ENCODE results near the gene REC114.

Gene REC114

GRCh38 chr15:73522011-73522410 lies 79.0 kb downstream of the REC114 start:
- TF ChIP-seq, protein P1, sequence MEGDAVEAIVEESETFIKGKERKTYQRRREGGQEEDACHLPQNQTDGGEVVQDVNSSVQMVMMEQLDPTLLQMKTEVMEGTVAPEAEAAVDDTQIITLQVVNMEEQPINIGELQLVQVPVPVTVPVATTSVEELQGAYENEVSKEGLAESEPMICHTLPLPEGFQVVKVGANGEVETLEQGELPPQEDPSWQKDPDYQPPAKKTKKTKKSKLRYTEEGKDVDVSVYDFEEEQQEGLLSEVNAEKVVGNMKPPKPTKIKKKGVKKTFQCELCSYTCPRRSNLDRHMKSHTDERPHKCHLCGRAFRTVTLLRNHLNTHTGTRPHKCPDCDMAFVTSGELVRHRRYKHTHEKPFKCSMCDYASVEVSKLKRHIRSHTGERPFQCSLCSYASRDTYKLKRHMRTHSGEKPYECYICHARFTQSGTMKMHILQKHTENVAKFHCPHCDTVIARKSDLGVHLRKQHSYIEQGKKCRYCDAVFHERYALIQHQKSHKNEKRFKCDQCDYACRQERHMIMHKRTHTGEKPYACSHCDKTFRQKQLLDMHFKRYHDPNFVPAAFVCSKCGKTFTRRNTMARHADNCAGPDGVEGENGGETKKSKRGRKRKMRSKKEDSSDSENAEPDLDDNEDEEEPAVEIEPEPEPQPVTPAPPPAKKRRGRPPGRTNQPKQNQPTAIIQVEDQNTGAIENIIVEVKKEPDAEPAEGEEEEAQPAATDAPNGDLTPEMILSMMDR (IDR thresholded peaks at IDR 0.05): no peak

GRCh38 chr15:73524919-73525318 lies 82.0 kb downstream of the REC114 start:
- TF ChIP-seq, protein P1 (IDR thresholded peaks at IDR 0.05): no peak

- TF ChIP-seq, protein P1 (IDR thresholded peaks at IDR 0.05): no peak
Measured at GRCh38 chr15:73527598-73527997, 84.6 kb downstream of the REC114 start.

GRCh38 chr15:73530649-73531048 lies 87.7 kb downstream of the REC114 start:
- TF ChIP-seq, protein P1 (IDR thresholded peaks at IDR 0.05): no peak

DNA sequence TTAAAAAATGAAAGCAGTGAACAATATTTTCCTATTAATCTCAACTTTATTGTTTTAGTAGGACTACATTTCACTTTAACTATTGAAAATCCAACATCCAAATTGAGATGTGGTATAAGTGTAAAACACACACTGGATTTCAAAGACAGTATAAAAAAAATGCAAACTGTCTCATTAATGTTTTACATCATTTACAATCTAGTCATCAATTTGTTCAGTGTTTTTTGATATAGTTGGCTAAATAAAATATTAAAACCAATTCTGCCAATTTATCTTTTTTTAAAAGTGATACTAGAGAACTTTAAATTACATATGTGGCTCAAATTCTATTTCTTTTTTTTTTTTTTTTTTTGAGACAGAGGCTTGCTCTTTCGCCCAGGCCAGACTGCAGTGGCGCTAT lies 95.2 kb downstream of the REC114 start:
- TF ChIP-seq, protein P1 (IDR thresholded peaks at IDR 0.05): no peak

DNA sequence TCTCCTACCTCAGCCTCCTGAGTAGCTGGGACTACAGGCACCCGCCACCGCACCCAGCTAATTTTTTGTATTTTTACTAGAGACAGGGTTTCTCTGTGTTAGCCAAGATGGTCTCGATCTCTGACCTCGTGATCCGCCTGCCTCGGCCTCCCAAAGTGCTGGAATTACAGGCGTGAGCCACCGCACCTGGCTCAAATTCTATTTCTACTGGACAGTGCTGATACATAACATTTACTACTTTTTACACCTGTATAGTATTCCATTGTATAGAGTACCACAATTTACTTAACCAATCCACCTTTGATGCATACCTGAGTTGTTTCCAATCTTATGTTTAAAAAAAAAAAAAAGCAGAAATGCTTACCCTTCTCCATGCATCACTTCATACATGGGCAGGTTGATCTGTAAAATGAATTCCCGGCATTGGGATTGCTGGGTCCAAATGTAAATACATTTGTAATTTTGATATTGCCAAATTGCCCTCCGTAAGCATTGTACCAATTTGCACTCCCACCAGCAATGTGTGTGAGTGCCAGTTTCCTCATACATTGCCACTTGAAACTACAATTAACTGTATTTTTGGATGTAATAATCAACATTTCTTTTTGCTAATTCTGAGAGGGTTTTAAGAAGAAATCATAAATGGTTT lies 95.7 kb downstream of the REC114 start:
- TF ChIP-seq, protein P1 (IDR thresholded peaks at IDR 0.05): no peak

GRCh38 chr15:73539212-73540128 lies 96.5 kb downstream of the REC114 start:
- TF ChIP-seq, protein P1 (IDR thresholded peaks at IDR 0.05): peak; percentile 16; the same call in 1 of the 2 replicates

Measured in LNCAP (cell line).